A549 treated with AZD9567 at 1 μM for 4 hours (cell line): ENCODE results near the gene PTRHD1. TPM values are rescaled to one million over a fixed set of nuclear protein-coding genes. Genes with fewer than 3 reads are reported as not detected.

Source experiments
- total RNA-seq: library from RNA; stranded (reverse); fragments of 200-300 nt; extraction: Qiagen RNA extraction; gene quantifications from 5 replicates; pipeline ENCODE4 v1.2.3, GENCODE V29; 2022; ENCODE audit not compliant: insufficient read depth

PTRHD1 gene
- 40.6 to 67.9 TPM (median 61.5 TPM) in 5 replicates for total RNA-seq

GRCh38 chr2:24792874-24793760, at the start of gene PTRHD1, which contains the start of gene CENPO:
TSS of gene PTRHD1 (minus strand) at chr2:24793391. CDS start at chr2:24793377, 14 bp downstream.
TSS of gene CENPO (plus strand) at chr2:24793425. CDS start at chr2:24793920, 495 bp downstream.

Other genes starting within 250 kb of the PTRHD1 start
- gene CENPO, start within 50 bp of the PTRHD1 start, total RNA-seq = 40.5 to 53.0 TPM (median 44.1 TPM) in 5 replicates
- 76.4 to 92.6 TPM (median 83.7 TPM) in 5 replicates for gene ADCY3, start 126.8 kb upstream of the PTRHD1 start, total RNA-seq
- 1.3 to 2.8 TPM (median 1.9 TPM) in 5 replicates for gene DNAJC27, start 178.6 kb upstream of the PTRHD1 start, total RNA-seq
- gene EFR3B, start 248.7 kb upstream of the PTRHD1 start, total RNA-seq = 8.8 to 10.0 TPM (median 9.7 TPM) in 5 replicates